Stimulated activated naive B cell treated with anti-CD40 and anti-IgM and Interleukin-4, amounts not matched to agents 10 μg/mL and 1 μg/mL and 100 μg/mL, for 72 hours (primary cell): Measurements from ENCODE around the gene PRMT7.
A peak's percentile ranks its signal among the peaks of the same experiment; 100 is the strongest.

Experiments
- ATAC-seq, 2 donors: fragments of 150-1000 bp; cut with Tn5 transposase; replicated peaks; 2 replicates each; pipeline ENCODE4 v1.10.0; 2021; ENCODE audit warnings: moderate library complexity in 1 of 2
- DNase-seq: peaks from one replicate; pipeline ENCODE4 v3.0.0; 2021
- H3K27ac Mint-ChIP-seq: one replicate; pipeline ENCODE4 v1.8.0; 2022; ENCODE audit warnings: mild to moderate bottlenecking, mixed read lengths
- H3K27me3 Mint-ChIP-seq, 2 donors: one replicate each; pipeline ENCODE4 v1.8.0; 2022; ENCODE audit warnings: mixed read lengths in 2 of 2
- H3K36me3 Mint-ChIP-seq, 2 donors: one replicate each; pipeline ENCODE4 v1.8.0; 2022; ENCODE audit warnings: mixed read lengths in 2 of 2, mild to moderate bottlenecking in 1 of 2
- H3K4me1 Mint-ChIP-seq, 2 donors: one replicate each; pipeline ENCODE4 v1.8.0; 2022; ENCODE audit warnings: mixed read lengths in 2 of 2, mild to moderate bottlenecking in 1 of 2
- H3K4me3 Mint-ChIP-seq, 2 donors: one replicate each; pipeline ENCODE4 v1.8.0; 2022; ENCODE audit warnings: mild to moderate bottlenecking in 2 of 2, mixed read lengths in 2 of 2, moderate library complexity in 1 of 2
- H3K9me3 Mint-ChIP-seq, 2 donors: one replicate each; pipeline ENCODE4 v1.8.0; 2022; ENCODE audit warnings: mixed read lengths in 2 of 2, mild to moderate bottlenecking in 1 of 2

Gene PRMT7

DNA sequence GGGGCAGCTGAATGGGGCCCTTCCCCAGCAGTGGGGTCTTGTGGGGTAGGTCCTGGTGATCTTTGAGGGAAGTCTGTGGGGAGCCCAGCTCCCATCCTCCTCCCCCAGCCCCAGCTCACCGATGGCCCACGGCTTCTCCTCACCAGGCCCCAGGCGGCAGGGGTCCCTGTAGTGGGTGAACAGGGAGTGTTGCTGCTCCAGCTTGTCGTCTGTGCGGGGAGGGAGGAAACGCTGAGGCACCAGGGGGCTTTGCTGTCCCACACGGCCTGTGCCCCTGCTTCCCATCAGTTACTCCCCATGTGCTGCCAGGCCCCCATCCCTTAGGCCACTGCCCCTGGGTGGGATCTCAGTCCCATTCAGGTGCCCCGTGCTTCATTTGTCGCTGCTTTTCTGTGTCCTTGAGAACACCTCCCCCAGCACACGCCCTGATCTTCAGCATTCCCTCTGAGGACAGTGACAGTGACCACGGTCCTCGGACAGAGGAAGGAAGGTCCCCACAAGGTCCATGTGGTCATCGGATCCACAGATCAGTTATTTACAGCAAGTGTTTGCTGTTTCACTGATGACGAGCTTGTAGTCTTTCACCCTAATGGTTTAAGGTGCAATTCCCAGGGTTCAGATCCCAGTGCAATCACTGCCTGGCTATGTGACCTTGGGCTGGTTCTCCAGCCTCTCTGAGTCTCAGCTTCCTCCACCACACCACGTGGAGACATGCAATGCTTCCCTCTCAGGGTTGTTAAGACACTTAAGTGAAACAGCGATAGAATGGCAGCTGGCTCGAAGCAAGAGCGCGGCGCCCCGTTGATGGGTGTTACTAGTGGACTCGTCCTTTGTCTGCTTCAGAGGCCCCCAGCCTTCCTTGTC lies 53.1 kb downstream of the PRMT7 start:
- Mint-ChIP-seq H3K27ac (peak overlapping the region; percentile 37), H3K4me3 (no peak overlapping the region), H3K9me3 (no peaks in the 10 kb centered on the region), H3K4me1 (peaks cover 28 to 53% of the 10 kb centered on the region in 2 donors), H3K36me3 (peaks cover 5 to 14% of the 10 kb centered on the region in 2 donors), H3K27me3 (peaks cover 8 to 31% of the 10 kb centered on the region in 2 donors)
- ATAC-seq (no peak), DNase-seq (no peak)

GRCh38 chr16:68364561-68364998 lies 53.8 kb downstream of the PRMT7 start:
- Mint-ChIP-seq H3K9me3 (no peaks in the 10 kb centered on the region), H3K27me3 (peaks cover 8 to 31% of the 10 kb centered on the region in 2 donors), H3K4me1 (peaks cover 32 to 60% of the 10 kb centered on the region in 2 donors), H3K36me3 (peaks cover 5 to 10% of the 10 kb centered on the region in 2 donors), H3K27ac (no peak overlapping the region), H3K4me3 (no peak overlapping the region)
- ATAC-seq (no peak), DNase-seq (no peak)

- Mint-ChIP-seq H3K4me3 (peak overlapping the region in 1 of 2 donors; percentile 22), H3K27ac (peak overlapping the region; percentile 38), H3K4me1 (peaks cover 34 to 67% of the 10 kb centered on the region in 2 donors), H3K27me3 (peaks cover 8 to 31% of the 10 kb centered on the region in 2 donors), H3K9me3 (no peaks in the 10 kb centered on the region), H3K36me3 (peaks cover 5 to 8% of the 10 kb centered on the region in 2 donors)
- ATAC-seq (peak; percentile 22 to 42), DNase-seq (no peak)
Observed at GRCh38 chr16:68365167-68365817, 54.5 kb downstream of the PRMT7 start.

DNA sequence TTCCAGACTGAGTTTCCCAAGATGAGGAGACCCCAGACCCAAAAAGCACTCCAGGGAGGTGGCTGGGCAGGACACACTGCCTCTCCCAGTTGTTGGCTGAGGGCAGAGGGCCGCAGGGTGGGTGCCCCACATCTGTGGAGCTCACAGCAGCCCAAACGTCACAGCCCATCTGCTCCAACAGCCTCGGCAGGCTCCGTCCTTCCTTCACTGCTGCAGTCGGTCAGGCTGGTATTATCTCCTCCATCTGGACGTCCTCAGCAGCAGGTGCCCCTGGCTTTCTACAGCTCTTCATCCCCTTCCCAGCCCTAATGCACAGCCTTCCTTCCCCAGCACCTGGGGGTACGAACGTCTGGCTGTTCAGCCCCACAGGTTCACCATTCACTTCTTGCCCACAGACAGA lies 55.2 kb downstream of the PRMT7 start:
- peaks cover 8 to 31% of the 10 kb centered on the region in 2 donors for H3K27me3 Mint-ChIP-seq

DNA sequence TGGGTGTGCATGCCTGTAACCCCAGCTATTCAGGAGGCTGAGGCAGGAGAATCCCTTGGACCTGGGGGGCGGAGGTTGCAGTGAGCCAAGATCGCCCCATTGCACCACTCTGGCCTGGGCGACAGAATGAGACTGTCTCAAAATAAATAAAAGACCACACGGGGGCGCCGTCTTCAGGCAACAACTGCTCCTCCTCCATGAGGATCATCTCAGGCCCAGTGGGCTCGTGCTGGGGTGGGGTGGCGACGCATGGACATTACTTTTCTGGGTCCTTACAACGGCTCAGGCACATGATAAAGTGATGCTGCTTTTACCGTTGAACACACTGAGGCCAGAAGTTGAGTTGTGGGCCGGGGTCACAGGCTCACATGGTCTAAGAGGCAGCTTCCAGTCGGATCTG lies 56.2 kb downstream of the PRMT7 start:
- DNase-seq (no peak), ATAC-seq (no peak)
- Mint-ChIP-seq H3K27ac (no peak overlapping the region), H3K4me3 (no peak overlapping the region), H3K27me3 (peaks cover 8 to 31% of the 10 kb centered on the region in 2 donors), H3K9me3 (no peaks in the 10 kb centered on the region), H3K36me3 (peaks cover 0 to 4% of the 10 kb centered on the region in 2 donors), H3K4me1 (peaks cover 38 to 75% of the 10 kb centered on the region in 2 donors)

More for the DNA sequence above, 55.2 kb downstream of the PRMT7 start:
- Mint-ChIP-seq H3K36me3 (peaks cover 0 to 4% of the 10 kb centered on the region in 2 donors), H3K4me1 (peaks cover 38 to 75% of the 10 kb centered on the region in 2 donors), H3K9me3 (no peaks in the 10 kb centered on the region), H3K4me3 (no peak overlapping the region), H3K27ac (no peak overlapping the region)
- DNase-seq (no peak), ATAC-seq (no peak)

DNA sequence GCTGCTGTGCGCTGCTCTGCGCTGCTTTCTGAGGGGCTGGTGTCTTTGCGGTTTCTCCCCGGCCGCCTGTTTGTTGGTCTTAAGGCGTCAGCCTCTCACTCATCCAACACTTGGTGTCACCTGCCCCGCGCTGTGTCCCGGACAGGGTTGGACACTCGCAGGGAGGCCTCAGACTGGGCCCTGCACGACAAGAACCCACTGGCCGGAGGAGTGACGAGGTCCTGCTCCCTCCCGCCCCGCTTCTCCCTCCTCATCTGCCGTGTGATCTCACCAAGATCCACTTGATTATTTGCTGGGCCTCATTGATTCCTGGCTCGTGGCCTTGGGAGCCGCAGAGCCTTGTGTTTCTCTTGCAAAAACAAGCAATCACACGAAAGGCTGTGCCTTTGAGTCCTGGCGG lies 56.6 kb downstream of the PRMT7 start:
- Mint-ChIP-seq H3K27ac (no peak overlapping the region), H3K27me3 (peaks cover 9 to 33% of the 10 kb centered on the region in 2 donors), H3K4me3 (no peak overlapping the region), H3K36me3 (peaks cover 0 to 4% of the 10 kb centered on the region in 2 donors), H3K4me1 (peaks cover 38 to 75% of the 10 kb centered on the region in 2 donors), H3K9me3 (no peaks in the 10 kb centered on the region)
- ATAC-seq (no peak), DNase-seq (no peak)

GRCh38 chr16:68367891-68368290 lies 57.1 kb downstream of the PRMT7 start:
- Mint-ChIP-seq H3K9me3 (no peaks in the 10 kb centered on the region), H3K4me3 (peak overlapping the region in 1 of 2 donors; percentile 61), H3K27ac (no peak overlapping the region), H3K36me3 (peaks cover 0 to 4% of the 10 kb centered on the region in 2 donors), H3K4me1 (peaks cover 38 to 72% of the 10 kb centered on the region in 2 donors), H3K27me3 (peaks cover 12 to 36% of the 10 kb centered on the region in 2 donors)
- DNase-seq (no peak), ATAC-seq (no peak)

- DNase-seq (no peak), ATAC-seq (peak; percentile 38 to 44)
- Mint-ChIP-seq H3K4me3 (peak overlapping the region; percentile 47 to 61), H3K9me3 (no peaks in the 10 kb centered on the region), H3K27ac (no peak overlapping the region), H3K36me3 (peaks cover 0 to 4% of the 10 kb centered on the region in 2 donors), H3K27me3 (peaks cover 14 to 38% of the 10 kb centered on the region in 2 donors), H3K4me1 (peaks cover 38 to 70% of the 10 kb centered on the region in 2 donors)
Observed at GRCh38 chr16:68368301-68368888, 57.6 kb downstream of the PRMT7 start.

DNA sequence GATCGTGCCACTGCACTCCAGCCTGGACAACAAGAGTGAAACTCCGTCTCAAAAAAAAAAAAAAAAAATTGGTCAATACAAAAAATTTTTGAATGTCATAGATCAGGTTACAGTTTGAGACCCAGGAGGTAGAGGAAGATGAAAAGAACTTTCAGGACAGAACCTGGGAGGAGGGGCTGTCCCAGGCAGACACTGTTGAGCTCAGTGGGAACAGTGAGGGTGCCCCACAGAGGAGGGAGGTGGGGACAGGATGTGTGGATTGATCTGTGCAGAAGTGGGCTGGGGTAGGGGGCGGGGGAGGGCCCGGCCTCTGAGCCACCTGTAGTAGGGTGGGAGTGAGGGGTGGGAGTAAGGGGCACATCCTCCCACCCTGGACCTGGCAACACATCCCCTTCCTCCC lies 58.3 kb downstream of the PRMT7 start:
- DNase-seq (no peak), ATAC-seq (peak in 1 of 2 donors; percentile 14)
- H3K36me3 Mint-ChIP-seq = peaks cover 0 to under 1% of the 10 kb centered on the region in 2 donors
- H3K27ac Mint-ChIP-seq = no peak overlapping the region
- H3K4me3 Mint-ChIP-seq = no peak overlapping the region
- H3K27me3 Mint-ChIP-seq = peaks cover 19 to 41% of the 10 kb centered on the region in 2 donors
- H3K9me3 Mint-ChIP-seq = no peaks in the 10 kb centered on the region
- H3K4me1 Mint-ChIP-seq = peaks cover 38 to 64% of the 10 kb centered on the region in 2 donors

DNA sequence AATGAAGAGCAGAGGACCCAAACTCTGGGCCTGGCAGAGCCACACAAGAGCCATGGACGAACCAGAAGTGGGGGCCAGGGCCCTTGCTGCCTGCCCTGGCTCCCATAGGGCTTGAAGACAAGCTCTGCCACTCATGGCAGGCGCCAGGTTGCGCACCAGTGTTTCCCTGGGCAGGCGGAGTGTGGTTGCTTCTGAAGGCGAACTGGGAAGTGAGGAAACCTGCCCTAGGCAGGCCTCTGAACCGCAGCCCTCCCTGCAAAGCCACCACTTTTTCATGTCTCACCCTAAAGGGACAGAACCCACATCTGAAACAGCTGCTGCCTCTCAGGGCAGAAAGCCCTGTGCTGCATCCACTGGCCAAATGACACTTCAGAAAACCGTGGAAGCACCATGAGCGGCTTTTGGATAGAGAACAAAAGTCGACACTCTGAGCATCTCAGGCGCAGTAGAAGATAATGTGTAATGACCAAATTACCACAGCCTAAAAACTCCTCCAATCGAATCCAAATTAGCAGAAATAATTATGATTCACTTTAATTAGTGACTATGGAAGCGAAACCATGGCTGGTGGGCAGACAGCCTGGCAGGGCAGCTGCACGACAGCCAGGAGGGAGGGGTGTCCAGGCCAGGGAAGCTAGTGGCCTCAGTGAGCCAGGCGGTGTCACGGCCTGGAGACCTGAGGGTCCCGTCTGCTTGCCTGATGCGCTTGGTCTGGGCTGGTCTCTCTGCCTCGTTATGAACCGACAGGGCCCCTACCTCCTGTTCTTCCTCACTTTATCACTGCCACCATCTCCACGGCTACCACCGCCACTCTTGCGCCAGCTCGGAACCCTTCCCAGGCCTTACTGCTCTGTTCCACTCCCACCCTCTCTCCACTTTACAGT lies 59.1 kb downstream of the PRMT7 start:
- Mint-ChIP-seq H3K27ac (no peak overlapping the region), H3K4me1 (peaks cover 35 to 57% of the 10 kb centered on the region in 2 donors)

DNA sequence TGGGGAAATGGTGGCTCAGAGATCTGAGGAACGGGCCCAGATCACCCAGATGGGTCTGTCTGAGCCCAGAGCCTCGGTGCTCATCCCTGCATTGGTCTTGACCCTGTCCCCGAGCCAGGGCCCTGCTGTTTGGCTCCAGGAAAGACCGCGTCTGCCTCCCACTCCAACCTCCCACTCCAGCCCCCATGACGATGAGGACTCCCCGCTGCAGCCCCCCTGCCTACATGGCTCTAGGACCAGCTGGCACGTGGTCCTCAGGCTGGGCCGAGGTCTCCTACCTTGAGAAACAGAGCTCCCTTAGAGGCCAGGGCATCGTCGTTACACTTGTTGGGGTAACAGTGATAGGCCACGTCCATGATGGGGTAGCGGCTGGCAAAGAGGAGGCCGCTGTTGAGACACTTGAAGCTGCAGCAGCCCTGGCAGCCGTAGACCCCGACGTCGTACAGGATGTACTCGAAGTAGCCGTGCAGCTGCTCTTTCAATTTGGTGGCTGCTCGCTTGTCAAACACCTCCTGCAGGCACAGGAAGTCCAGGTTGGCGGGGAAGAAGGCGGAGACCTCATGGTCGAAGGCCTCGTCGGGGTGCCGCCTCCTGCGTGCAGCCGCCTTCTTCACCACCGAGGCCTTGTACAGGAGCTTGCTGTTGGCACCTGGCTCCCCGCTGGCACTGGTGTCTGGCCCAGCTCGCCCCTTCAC lies 59.9 kb downstream of the PRMT7 start:
- peaks cover 20 to 45% of the 10 kb centered on the region in 2 donors for H3K27me3 Mint-ChIP-seq
- H3K36me3 Mint-ChIP-seq = no peaks in the 10 kb centered on the region
- no peaks in the 10 kb centered on the region for H3K9me3 Mint-ChIP-seq
- ATAC-seq = no peak
- H3K4me3 Mint-ChIP-seq = no peak overlapping the region
- no peak for DNase-seq
- H3K27ac Mint-ChIP-seq = no peak overlapping the region
- peaks cover 27 to 49% of the 10 kb centered on the region in 2 donors for H3K4me1 Mint-ChIP-seq

More for the DNA sequence above, 59.1 kb downstream of the PRMT7 start:
- Mint-ChIP-seq H3K4me3 (no peak overlapping the region), H3K36me3 (no peaks in the 10 kb centered on the region), H3K9me3 (no peaks in the 10 kb centered on the region), H3K27me3 (peaks cover 19 to 48% of the 10 kb centered on the region in 2 donors)
- peak; percentile 69 for DNase-seq
- ATAC-seq = peak; percentile 72 to 78

- Mint-ChIP-seq H3K4me1 (peaks cover 22 to 43% of the 10 kb centered on the region in 2 donors), H3K27me3 (peaks cover 17 to 39% of the 10 kb centered on the region in 2 donors), H3K36me3 (no peaks in the 10 kb centered on the region), H3K9me3 (no peaks in the 10 kb centered on the region), H3K27ac (no peak overlapping the region), H3K4me3 (no peak overlapping the region)
- DNase-seq = no peak
- no peak for ATAC-seq
Observed at GRCh38 chr16:68371276-68371651, 60.4 kb downstream of the PRMT7 start.
